HG02943 (cell line): ENCODE data around the gene EIF1B.

Experiments used
- ATAC-seq: cut with Tn5 transposase; IDR thresholded peaks from one replicate; pipeline ENCODE4 v1.9.1; 2021; ENCODE audit warnings: mild to moderate bottlenecking, low read depth, moderate library complexity; ENCODE audit not compliant: unreplicated experiment

Gene EIF1B

GRCh38 chr3:40337136-40338108, 27.9 kb downstream of the EIF1B start:
- ATAC-seq = no peak

- no peak for ATAC-seq
Observed at GRCh38 chr3:40339871-40340270, 30.4 kb downstream of the EIF1B start.

GRCh38 chr3:40340541-40341170, 31.1 kb downstream of the EIF1B start:
- ATAC-seq = no peak

GRCh38 chr3:40341671-40342070, 32.2 kb downstream of the EIF1B start:
- ATAC-seq = no peak

GRCh38 chr3:40350529-40350928, 41.0 kb downstream of the EIF1B start:
- ATAC-seq = no peak

- no peak for ATAC-seq
Observed at GRCh38 chr3:40355410-40355809, 45.9 kb downstream of the EIF1B start.

GRCh38 chr3:40358454-40358853, 48.9 kb downstream of the EIF1B start:
- no peak for ATAC-seq
